Epidermal melanocyte (primary cell): ENCODE data around the gene PDGFB.

Source experiments
- DNase-seq: peaks from one replicate; pipeline ENCODE4 v3.0.0; 2011; ENCODE audit warnings: low spot score; ENCODE audit not compliant: insufficient read length

Gene PDGFB

DNA sequence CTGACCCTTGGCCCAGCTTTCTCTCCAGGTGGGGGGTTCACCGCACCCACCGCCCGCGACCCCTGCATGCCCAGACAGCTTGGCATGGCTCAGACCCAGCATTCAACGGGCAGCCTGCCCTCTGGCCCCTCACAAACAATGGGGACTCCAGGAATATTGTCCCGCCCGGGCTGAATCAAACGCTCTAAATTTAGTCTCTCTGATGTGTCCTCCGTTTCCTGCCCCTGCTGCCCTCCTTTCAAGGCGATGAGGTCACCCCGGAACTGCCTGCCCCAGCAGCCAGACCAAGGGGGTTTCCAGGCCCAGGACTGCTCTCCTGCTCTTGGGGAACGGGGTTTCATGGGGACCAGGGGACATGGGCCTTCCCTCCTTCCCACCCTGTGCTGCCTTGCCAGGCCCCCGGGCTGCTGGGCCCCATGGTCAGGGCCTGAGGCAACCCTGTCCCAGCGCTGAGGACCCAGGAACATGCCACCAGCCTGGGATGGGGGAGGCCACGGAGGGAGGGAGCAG, 10.1 kb upstream of the PDGFB start:
- no peak for DNase-seq

DNA sequence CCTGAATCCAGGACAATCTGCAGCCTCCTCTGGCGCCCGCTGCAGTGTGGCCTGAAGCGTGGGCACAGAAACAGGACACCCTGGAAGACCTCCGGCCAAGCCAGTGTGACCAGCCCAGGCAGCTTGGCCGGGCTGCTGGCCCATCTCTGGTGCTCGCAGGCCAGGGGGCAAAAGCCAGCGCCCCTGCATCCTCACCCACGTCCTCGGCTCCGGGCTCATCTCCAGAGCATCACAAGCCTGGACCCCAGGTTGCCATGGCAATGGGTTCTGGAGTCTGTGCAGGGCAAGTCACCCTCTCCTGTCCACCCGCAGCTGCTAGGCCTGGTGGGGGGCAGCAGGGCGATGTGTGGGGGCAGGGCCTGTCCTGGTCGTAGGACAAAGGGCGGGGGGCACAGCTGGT, 9.3 kb upstream of the PDGFB start:
- no peak for DNase-seq

DNA sequence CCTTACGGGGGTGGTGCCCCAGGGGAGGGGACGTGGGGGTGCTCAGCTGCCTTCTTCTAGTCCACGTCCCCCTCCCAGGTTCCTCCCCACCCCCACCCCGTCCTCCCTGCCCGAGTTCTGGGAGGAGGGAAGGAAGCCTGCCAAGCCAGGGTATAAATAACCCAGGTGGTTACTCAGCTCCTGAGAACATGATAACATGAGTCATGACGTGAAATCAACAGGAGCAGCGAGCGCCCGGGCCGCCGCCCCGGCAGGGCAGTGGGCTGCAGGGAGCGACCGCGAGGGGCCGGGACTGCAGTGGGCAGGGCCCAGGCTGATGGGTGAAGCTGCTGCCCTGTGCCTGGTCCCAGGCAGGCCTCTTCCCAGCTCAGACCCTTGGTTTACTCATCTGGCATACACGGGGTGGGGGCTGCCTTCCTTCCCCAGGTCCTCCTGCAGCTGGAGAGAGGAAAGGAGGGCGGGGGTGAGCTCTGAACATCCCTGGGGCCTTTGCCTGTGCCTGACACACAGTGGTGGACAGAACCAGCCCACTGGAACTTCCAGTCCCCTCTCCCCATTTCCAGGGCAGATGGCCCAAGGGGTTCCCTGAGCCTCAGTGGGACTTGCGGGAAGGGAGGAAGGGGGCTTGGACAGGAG, 8.8 kb upstream of the PDGFB start:
- DNase-seq = no peak

GRCh38 chr22:39252461-39253434, 8.0 kb upstream of the PDGFB start:
- no peak for DNase-seq

DNA sequence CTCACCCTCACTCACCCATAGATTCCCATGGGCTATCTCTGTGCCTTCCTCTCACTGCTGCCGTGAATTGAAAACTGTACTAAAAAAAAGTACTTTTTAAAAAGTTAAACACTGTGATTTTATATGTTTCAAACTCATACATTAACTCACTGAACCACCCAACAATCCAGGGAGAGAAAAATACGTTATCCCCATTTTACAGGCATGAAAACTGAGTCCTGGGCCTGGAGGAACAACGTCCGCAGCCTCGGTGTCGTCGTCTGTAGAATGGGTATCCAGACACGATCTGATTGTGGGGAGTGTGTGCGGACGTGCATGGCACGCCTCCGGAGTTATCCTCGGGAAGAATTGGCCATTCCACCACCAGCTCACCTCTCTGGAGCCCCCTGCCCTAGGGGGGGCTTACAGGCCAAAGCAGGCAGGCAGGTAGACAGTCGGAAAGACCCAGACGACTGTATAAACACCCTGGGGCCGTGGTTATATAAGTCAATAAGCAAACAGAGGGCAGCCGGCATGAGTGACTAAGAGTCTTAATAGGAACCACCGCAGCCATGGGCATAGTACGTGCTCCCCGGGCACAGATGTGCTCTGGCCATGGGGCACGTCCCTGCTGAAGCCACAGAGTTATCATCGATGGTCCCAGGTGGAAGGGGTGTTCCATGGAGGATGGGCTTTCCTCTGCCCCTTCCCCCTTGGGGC, 7.1 kb upstream of the PDGFB start:
- DNase-seq = no peak

DNA sequence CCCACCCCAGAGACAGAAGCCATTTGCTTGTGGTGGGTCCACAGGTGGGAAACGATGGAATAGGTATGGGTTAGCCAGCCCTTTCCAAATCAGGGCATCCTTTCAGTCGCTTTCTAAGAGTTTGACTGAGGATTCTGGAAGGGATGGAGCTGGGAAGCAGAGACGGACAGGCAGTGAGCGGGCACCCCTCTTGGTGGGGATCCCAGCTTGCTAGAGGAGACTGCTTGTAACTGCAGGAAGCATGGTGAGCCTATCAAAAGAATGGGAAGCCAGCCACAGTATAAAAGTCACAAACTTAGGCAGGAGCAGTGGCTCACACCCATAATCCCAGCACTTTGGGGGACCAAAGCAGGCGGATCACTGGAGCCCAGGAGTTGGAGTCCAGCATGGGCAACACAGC, 6.1 kb upstream of the PDGFB start:
- DNase-seq = no peak

- DNase-seq = no peak
Observed at GRCh38 chr22:39250131-39250530, 5.3 kb upstream of the PDGFB start.

GRCh38 chr22:39249086-39249704, 4.4 kb upstream of the PDGFB start:
- DNase-seq = no peak

DNA sequence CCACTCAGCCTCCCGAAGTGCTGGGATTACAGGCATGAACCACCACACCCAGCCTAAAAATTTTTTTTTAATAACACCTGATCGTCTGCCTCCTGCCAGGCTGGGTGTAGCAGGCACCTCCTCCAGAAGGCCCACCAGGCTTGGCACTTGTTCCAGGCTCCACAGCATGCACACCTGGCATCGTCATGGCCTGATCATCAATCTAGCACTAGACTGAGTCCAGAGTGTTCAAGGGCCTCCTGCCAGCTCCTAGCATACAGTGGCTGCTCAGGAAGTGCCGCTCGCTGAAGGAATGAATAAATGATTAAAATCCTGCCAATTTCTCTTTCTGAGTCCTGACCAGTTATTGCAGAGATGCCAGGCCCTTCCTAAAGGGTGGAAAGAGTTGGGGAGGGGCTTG, 3.5 kb upstream of the PDGFB start:
- DNase-seq = no peak

- no peak for DNase-seq
Observed at GRCh38 chr22:39247361-39247760, 2.6 kb upstream of the PDGFB start.

DNA sequence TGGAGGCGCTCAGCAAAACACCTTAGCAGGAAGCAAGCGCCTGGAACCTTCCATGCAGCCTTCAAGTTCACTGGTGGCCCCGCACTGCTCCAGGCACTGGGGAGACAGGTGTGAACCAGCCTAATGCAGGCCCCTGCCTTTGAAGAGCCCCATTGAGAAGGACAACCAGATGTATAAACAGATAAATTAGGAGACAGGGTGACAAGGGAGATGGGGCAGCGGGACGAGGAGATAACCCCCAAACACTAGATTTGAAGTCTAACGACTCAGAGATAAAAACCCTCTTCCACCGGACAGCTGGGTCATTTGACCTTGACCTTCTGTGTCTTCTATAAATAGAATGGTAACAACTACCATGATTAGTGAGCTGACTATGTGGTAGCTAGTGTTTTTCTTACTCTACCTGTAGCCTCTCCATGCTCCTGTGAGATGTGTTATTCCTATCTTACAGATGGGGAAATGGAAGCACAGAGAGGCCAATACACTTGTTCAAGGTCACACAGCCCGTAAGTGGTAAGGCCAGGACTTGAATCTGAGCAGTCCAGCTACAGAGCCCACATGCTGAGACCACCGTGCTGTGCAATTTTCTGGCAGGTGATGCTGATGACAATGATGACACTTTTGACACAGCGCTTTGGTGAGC, 2.0 kb upstream of the PDGFB start:
- DNase-seq = no peak

DNA sequence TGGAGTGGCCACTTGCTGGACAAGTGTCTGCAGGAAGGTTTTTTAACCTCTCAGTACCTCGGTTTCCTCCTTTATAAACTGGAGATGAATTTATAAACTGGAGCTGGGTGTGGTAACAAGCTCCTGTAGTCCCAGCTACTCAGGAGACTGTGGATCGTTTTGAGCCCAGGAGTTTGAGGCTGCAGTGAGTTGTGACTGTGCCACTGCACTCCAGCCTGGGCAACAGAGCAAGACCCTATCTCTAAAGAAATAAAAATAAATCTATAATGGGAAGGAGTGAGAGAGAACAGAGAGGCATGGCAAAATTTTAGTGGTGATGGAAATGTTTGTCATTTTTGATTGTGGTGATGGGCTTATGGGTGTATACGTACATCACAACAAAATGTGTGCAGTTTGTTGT, 1.4 kb upstream of the PDGFB start:
- DNase-seq = no peak

DNA sequence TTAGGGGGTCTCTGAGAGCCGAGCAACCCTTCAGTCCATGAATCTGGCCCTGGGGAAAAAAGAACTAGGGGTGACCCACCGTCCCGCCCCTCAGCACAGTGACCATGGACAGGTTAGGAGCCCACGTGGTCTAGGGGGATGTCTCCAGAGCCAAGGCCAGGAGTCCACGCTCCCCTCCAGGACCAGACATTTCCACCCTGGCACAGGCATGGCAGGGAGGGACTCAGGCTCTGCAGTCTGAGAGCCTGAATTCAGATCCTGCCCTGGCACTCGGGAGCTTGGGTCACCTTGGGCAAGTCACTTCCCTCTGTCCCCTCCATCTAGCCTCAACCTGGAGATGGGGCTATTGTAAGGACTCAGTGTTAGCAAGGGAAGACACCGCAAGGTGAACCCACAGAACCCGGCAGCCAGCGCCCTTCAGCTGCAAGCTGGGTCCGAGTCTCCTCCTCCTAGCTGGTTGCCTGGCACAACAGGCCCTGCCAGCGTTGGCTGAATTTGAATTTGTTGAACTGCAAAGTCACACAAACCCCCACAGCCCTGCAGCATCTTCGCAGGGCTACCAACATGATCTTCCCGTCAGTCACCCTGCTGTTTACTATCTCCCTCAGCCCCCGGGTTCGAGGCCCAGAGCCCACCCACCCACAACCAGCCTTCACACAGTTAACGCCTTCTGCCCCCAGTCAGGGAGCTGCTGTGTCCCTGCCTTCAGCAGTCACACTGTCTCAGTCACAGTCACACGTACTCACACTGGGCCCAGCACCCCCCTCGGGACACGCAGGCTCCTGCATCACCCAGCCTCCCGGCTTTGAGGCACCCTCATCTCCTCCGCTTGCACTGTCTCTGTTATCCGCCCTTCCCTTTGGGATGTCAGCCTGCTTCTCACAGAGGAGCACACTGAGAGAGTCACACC, 603 bp upstream of the PDGFB start:
- no peak for DNase-seq

GRCh38 chr22:39244136-39244495, 666 bp downstream of the PDGFB start:
- DNase-seq = no peak

- no peak for DNase-seq
Observed at GRCh38 chr22:39243439-39244135, 1.2 kb downstream of the PDGFB start.

GRCh38 chr22:39242595-39243438, 2.0 kb downstream of the PDGFB start:
- DNase-seq = no peak

DNA sequence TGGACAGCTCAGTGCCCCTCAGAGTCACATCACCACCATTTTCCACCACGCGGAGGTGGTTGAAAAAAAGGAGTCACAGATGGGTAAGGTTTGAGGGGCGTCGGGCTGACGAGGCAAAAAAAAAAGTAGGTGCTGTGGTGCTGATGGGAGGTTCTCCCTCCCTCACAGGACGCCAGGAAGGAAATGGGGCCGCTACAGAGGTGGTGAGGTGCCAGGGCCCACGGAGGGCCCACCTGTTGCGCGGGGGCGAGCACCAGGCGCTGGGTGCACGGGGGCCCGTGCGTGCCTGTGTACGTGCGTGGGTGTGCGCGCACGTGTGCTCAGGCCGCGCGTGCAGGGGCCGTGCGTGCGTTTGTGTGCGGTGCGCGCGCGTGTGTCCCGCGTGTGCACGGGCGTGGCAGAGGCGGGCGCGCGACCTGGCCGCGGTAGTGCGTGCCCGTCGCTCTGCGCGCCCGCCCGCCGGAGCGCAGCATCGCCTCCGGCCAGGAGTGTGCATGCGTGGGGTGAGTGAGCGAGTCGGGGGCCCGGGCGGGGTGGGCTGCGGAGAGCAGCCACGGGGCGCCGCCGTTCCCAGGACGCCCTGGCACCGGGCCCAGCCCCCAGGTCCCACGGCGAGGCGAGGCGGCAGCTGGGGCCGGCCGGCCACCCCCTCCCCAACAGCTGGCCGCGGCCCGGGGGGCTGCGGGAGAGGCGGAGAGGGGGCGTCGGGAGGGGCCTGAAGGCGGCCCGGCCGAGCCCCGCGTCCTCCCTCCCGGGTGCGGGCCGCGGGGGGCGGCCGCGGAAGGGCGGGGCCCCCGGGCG, 2.8 kb downstream of the PDGFB start:
- no peak for DNase-seq
